NCI-H345 (cell line): ENCODE data around the gene CNTNAP2.
"Not testable (repeated sequence)": the region's sequence is repeated elsewhere in the genome, so short reads cannot be mapped to it uniquely, and the experiment has no call there.

ENCODE experiments used
- DNase-seq: peaks from one replicate; lab custom pipeline; 2025; lab: John Stamatoyannopoulos, UW

The CNTNAP2 gene

GRCh38 chr7:147646568-147646967 is 1530.0 kb downstream of the CNTNAP2 start:
- DNase-seq, result no peak

- DNase-seq, result no peak
These were observed 1534.4 kb downstream of the CNTNAP2 start for GRCh38 chr7:147650991-147651390.

DNA sequence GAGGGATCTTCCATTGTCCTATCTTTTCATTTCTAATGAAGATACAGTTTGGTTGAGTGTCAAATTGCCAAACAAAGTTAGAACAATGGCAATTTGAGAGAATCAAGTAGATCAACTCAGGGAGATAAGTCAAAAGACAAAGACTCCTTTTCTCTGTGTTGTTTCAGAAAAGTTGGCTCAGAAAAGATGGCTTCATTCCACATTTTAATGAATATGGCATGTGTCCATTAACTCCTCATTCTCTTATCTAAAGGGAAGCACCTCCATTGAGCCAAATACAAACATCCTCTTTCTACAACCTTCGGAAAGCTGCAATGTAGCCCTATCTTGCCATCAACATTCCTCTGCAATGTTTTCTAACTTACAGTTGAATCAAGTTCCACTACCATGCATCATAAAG is 1535.0 kb downstream of the CNTNAP2 start:
- no peak for DNase-seq

GRCh38 chr7:147653456-147653855 is 1536.9 kb downstream of the CNTNAP2 start:
- no peak for DNase-seq

- no peak for DNase-seq
These were observed 1541.9 kb downstream of the CNTNAP2 start for GRCh38 chr7:147658392-147658967.

- DNase-seq, result no peak
These were observed 1542.7 kb downstream of the CNTNAP2 start for GRCh38 chr7:147659036-147659995.

DNA sequence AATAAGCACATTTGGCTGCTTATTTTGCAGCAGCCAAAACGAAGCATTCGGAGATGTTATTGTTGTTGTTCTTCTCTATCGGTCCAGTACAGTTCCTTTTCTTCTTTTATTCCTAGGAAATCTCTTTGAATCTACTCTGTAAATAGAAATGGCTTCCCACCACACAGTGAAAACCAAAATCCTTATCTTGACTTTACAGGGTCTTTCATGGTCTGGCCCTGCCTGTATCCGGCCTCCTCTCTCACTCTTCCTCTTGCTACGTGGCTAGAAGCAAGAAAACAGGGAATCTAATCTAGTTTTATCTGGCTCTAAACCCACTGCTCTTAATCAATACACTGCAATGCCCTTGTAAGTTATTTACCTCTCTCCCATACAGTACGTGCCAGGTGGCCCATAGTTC is 1547.9 kb downstream of the CNTNAP2 start:
- DNase-seq, result no peak

GRCh38 chr7:147670759-147671158 is 1554.2 kb downstream of the CNTNAP2 start:
- DNase-seq, result no peak

GRCh38 chr7:147674705-147675104 is 1558.1 kb downstream of the CNTNAP2 start:
- no peak for DNase-seq

- no peak for DNase-seq
These were observed 1562.3 kb downstream of the CNTNAP2 start for GRCh38 chr7:147678943-147679342.

DNA sequence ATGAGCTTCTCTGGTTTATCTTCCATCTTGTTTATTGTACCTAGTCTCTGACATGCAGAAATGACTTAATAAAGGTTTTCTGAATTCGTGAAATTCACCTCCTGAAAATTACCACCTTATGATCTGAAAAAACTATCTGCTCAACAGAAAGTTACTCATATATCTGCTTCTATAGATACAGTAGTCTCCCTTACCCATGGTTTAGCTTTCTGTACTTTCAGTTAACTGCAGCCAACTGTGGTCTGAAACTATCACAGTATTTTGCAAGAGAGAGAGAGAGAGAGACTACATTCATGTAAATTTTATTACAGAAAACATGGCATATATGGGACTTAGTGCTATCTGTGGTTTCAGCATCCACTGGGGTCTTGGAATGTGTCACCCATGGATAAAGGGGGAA is 1564.9 kb downstream of the CNTNAP2 start:
- no peak for DNase-seq

- DNase-seq, result no peak
These were observed 1584.1 kb downstream of the CNTNAP2 start for GRCh38 chr7:147700702-147701101.

GRCh38 chr7:147707926-147708325 is 1591.3 kb downstream of the CNTNAP2 start:
- no peak for DNase-seq

- DNase-seq, result no peak
These were observed 1592.3 kb downstream of the CNTNAP2 start for GRCh38 chr7:147708871-147709270.

GRCh38 chr7:147711447-147711846 is 1594.8 kb downstream of the CNTNAP2 start:
- no peak for DNase-seq

DNA sequence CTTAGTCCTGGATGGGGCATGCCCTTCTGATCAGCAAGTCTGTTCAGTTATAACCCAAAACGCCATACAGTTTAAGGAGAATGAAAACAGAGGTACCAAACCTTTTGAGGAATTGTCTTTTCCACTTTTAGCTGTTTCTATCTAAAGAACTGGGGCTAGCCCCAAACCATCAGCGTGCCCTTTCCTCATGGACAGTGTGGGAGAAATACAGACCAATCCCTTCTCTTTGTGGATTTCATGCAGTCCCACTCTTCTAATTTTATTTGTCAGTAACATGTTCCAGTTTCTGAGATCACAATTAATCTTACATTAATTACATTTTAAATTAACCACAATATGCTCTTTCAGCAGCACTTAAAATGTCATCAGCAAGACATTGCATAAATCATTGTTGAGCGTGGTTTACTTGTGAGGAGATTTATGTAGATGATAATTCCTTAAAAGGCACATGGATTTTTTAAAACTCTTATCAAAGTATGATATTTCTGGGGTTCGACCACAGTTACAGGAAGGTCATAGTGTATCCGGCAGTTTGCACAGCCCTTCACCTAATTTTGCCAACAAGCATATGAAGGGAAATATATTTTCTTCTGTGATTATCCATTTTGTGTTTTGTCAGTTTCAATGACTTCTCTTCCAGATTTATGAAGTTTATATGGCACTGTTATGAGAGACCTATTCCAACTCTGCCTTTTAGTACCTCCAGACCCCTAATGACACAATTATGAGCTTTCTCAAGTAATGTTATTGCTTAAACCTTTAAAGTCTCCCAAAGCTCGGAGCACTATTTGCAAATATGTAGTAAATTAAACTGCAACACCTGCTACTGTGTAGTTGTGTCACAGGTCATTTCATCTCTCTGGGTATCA is 1605.6 kb downstream of the CNTNAP2 start:
- no peak for DNase-seq

GRCh38 chr7:147723536-147723935 is 1606.9 kb downstream of the CNTNAP2 start:
- no peak for DNase-seq

DNA sequence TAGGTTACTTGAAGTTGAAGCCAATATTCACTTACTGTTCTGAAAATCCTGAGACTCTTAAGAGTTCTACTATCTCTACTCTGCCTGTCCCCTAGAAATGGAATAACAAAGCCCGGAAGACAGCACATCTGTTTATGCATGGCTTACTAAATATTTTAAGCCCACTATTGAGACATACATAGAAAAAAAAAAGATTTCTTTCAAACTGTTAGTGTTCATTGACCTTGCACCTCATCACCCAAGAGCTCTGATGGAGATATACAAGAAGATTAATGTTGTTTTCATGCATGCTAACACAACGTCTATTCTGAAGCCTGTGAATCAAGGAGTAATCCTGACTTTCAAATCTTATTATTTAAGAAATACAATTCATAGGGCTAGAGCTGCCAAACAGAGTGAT is 1614.7 kb downstream of the CNTNAP2 start:
- no peak for DNase-seq

DNA sequence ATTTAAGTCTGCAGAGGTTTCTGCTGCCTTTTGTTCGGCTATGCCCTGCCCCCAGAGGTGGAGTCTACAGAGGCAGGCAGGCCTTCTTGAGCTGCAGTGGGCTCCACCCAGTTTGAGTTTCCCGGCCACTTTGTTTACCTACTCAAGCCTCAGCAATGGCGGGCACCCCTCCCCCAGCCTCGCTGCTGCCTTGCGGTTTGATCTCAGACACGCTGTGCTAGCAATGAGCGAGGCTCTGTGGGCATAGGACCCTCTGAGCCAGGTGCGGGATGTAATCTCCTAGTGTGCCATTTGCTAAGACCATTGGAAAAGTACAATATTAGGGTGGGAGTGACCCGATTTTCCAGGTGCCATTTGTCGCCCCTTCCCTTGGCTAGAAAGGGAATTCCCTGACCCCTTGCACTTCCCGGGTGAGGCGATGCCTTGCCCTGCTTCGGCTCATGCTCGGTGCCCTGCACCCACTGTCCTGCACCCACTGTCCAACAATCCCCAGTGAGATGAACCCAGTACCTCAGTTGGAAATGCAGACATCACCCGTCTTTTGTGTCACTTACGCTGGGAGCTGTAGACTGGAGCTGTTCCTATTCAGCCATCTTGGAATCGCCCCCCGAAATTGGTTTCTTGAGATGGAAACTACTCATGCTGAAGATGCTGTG is 1621.1 kb downstream of the CNTNAP2 start:
- not testable (repeated sequence) for DNase-seq

- DNase-seq, result no peak
These were observed 1625.7 kb downstream of the CNTNAP2 start for GRCh38 chr7:147742301-147742700.

GRCh38 chr7:147756300-147756699 is 1639.7 kb downstream of the CNTNAP2 start:
- peak; percentile 67 for DNase-seq
